Smooth muscle cell (in vitro differentiated cells): Measurements from ENCODE around the gene GORAB. TPM values are rescaled to one million over a fixed set of nuclear protein-coding genes. Genes with fewer than 3 reads are reported as not detected.

Source experiments
- DNase-seq: peaks from one replicate; lab custom pipeline; 2025; ENCODE audit not compliant: unreplicated experiment; lab: John Stamatoyannopoulos, UW
- H2AFZ ChIP-seq: fragments of 200-600 bp; sonication (generic); 2 replicates; pipeline ENCODE4 v1.6.0; 2016; ENCODE audit warnings: antibody characterized with exemption, low read depth, mild to moderate bottlenecking
- H3F3A ChIP-seq: fragments of 200-600 bp; sonication (generic); 2 replicates; pipeline ENCODE4 v1.6.0; 2017; ENCODE audit warnings: antibody characterized with exemption, low read depth
- H3K27ac ChIP-seq: fragments of 200-600 bp; sonication (generic); 2 replicates; pipeline ENCODE4 v1.5.1; 2016; ENCODE audit warnings: low read depth, mild to moderate bottlenecking
- H3K27me3 ChIP-seq: fragments of 200-600 bp; sonication (generic); 2 replicates; pipeline ENCODE4 v1.6.1; 2016; ENCODE audit warnings: low read depth, mild to moderate bottlenecking
- H3K36me3 ChIP-seq: fragments of 200-600 bp; sonication (generic); 2 replicates; pipeline ENCODE4 v1.5.1; 2016; ENCODE audit warnings: low read depth
- H3K4me1 ChIP-seq: fragments of 200-600 bp; sonication (generic); 2 replicates; pipeline ENCODE4 v1.5.1; 2016; ENCODE audit warnings: low read depth
- H3K4me2 ChIP-seq: fragments of 200-600 bp; sonication (generic); 2 replicates; pipeline ENCODE4 v1.6.0; 2016; ENCODE audit warnings: mild to moderate bottlenecking
- H3K4me3 ChIP-seq: fragments of 200-600 bp; sonication (generic); 2 replicates; pipeline ENCODE4 v1.5.1; 2016; ENCODE audit warnings: mild to moderate bottlenecking
- H3K79me2 ChIP-seq: fragments of 200-600 bp; sonication (generic); 2 replicates; pipeline ENCODE4 v1.6.0; 2016; ENCODE audit warnings: low read depth, mild to moderate bottlenecking
- H3K9ac ChIP-seq: fragments of 200-600 bp; sonication (generic); 2 replicates; pipeline ENCODE4 v1.6.0; 2016; ENCODE audit warnings: low read depth
- H3K9me3 ChIP-seq: fragments of 200-600 bp; sonication (generic); replicated peaks from 2 replicates; pipeline ENCODE4 v1.5.1; 2016; ENCODE audit warnings: low read depth
- H4K20me1 ChIP-seq: fragments of 200-600 bp; sonication (generic); 2 replicates; pipeline ENCODE4 v1.6.0; 2016; ENCODE audit warnings: low read depth
- CTCF ChIP-seq: fragments of 200-600 bp; sonication (generic); IDR thresholded peaks from 2 replicates; pipeline ENCODE4 v1.5.1; 2017; ENCODE audit warnings: borderline replicate concordance, mild to moderate bottlenecking, antibody characterized with exemption; ENCODE audit not compliant: insufficient read depth, poor library complexity, severe bottlenecking
- WGBS: methylation state at CpG from one replicate; pipeline ENCODE4 v1.1.7; 2016; ENCODE audit warnings: low lambda C conversion rate; 5-methylcytosine and 5-hydroxymethylcytosine counted together
- polyA plus RNA-seq: library from polyadenylated mRNA; unstranded; fragments of >200 nt; fragmentation: Nextera tagmentation; extraction: Ambion mirVana; gene quantifications from 2 replicates; pipeline ENCODE4 v1.2.1, GENCODE V29; 2016
- total RNA-seq: library from RNA; depleted of rRNA; stranded (reverse); fragments of >200 nt; gene quantifications from 2 replicates; pipeline ENCODE4 v1.2.3, GENCODE V29; 2014

Gene GORAB
- total and polyA plus RNA-seq, 2 experiments from 2014 or later = 5.7 to 17.6 TPM

- DNase-seq = no peak
- H3K79me2 ChIP-seq = peaks cover 51% of the 10 kb centered on the region
Observed at GRCh38 chr1:170539154-170539553, 7.2 kb downstream of the GORAB start.

GRCh38 chr1:170544624-170545023 lies 12.7 kb downstream of the GORAB start:
- Histone ChIP-seq H3K27me3 (no peaks in the 10 kb centered on the region), H4K20me1 (peaks cover 4% of the 10 kb centered on the region), H3K27ac (peak overlapping the region; percentile 83), H2AFZ (no peak overlapping the region), H3K79me2 (peaks cover 17% of the 10 kb centered on the region), H3K9me3 (no peaks in the 10 kb centered on the region), H3K9ac (peak overlapping the region; percentile 25), H3F3A (peaks cover 23% of the 10 kb centered on the region), H3K4me2 (peak overlapping the region; percentile 37), H3K4me1 (no peaks in the 10 kb centered on the region), H3K4me3 (no peak overlapping the region), H3K36me3 (peaks cover 45% of the 10 kb centered on the region)
- WGBS = 97% methylated on average over 4 of the region's 4 CpGs
- TF ChIP-seq CTCF = no peak
- DNase-seq = no peak

More at GRCh38 chr1:170539154-170539553, 7.2 kb downstream of the GORAB start:
- Histone ChIP-seq H3K4me2 (no peak overlapping the region), H2AFZ (no peak overlapping the region), H3F3A (peaks cover 11% of the 10 kb centered on the region), H3K4me3 (no peak overlapping the region), H3K9me3 (no peaks in the 10 kb centered on the region), H3K36me3 (peaks cover 20% of the 10 kb centered on the region), H4K20me1 (peaks cover 6% of the 10 kb centered on the region), H3K27me3 (no peaks in the 10 kb centered on the region), H3K9ac (no peak overlapping the region), H3K4me1 (peaks cover 7% of the 10 kb centered on the region), H3K27ac (no peak overlapping the region)
- 95% methylated on average over 9 of the region's 9 CpGs for WGBS
- no peak for TF ChIP-seq CTCF

DNA sequence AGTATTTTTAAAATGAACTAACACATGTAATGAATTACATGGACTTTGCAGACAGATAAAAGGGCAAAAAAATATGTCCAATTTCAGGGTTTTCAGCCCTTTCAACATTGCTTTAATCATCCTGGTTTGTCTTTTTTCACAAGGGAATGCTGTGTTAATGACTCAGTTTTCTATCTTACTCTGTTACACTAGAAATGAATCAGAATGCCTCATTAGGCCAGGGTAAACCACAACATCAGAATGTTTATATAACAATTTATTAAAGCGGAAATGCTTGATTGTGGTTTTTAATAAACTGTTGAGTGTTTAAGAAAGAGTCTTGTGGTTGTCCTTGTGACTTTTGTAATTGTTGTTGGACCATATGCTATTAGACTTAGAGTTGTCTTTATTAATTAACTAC lies 13.5 kb downstream of the GORAB start:
- Histone ChIP-seq H3K27me3 (no peaks in the 10 kb centered on the region), H4K20me1 (peaks cover 4% of the 10 kb centered on the region), H3F3A (peaks cover 23% of the 10 kb centered on the region), H3K4me2 (peak overlapping the region; percentile 37), H3K9me3 (no peaks in the 10 kb centered on the region), H3K79me2 (peaks cover 9% of the 10 kb centered on the region), H3K4me1 (no peaks in the 10 kb centered on the region), H3K4me3 (no peak overlapping the region), H3K27ac (peak overlapping the region; percentile 83), H3K36me3 (peaks cover 38% of the 10 kb centered on the region), H3K9ac (no peak overlapping the region), H2AFZ (no peak overlapping the region)
- WGBS = 23% methylated on average over 1 of the region's 1 CpG
- DNase-seq = no peak
- TF ChIP-seq CTCF = no peak

GRCh38 chr1:170547255-170547654 lies 15.3 kb downstream of the GORAB start:
- Histone ChIP-seq H3K4me2 (no peak overlapping the region), H3K27me3 (no peaks in the 10 kb centered on the region), H3F3A (peaks cover 23% of the 10 kb centered on the region), H4K20me1 (peaks cover 4% of the 10 kb centered on the region), H3K79me2 (peaks cover 5% of the 10 kb centered on the region), H3K9ac (no peak overlapping the region), H3K36me3 (peaks cover 35% of the 10 kb centered on the region), H3K4me3 (no peak overlapping the region), H3K27ac (no peak overlapping the region), H2AFZ (no peak overlapping the region), H3K4me1 (no peaks in the 10 kb centered on the region), H3K9me3 (no peaks in the 10 kb centered on the region)
- 90% methylated on average over 1 of the region's 1 CpG for WGBS
- no peak for DNase-seq
- TF ChIP-seq CTCF = no peak
